GM19240 (cell line): ENCODE results near the gene CCR2.
"Not testable (repeated sequence)": the region's sequence is repeated elsewhere in the genome, so short reads cannot be mapped to it uniquely, and the experiment has no call there.

Source experiments
- DNase-seq: peaks from one replicate; pipeline ENCODE4 v3.0.0; 2011; ENCODE audit warnings: low spot score; ENCODE audit not compliant: insufficient read length

The CCR2 gene

DNA sequence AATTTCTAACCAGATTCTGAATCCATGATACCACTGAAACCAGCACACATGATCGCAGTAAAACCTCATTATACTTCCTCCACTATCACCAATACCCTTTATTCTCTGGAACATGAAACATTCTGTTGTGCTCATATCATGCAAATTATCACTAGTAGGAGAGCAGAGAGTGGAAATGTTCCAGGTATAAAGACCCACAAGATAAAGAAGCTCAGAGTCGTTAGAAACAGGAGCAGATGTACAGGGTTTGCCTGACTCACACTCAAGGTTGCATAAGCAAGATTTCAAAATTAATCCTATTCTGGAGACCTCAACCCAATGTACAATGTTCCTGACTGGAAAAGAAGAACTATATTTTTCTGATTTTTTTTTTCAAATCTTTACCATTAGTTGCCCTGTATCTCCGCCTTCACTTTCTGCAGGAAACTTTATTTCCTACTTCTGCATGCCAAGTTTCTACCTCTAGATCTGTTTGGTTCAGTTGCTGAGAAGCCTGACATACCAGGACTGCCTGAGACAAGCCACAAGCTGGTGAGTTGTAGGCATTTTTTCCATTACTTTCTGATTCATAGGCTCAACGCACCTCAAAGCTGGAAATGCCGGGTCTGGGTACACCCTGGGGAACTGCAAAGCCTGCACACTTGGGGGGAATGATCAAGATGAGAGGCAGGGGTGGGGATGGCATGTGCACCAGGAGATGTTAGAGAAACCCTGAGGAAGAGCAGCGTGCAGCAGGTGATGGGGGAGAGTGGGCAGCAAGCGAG lies at the start of gene CCR2:
TSS of gene CCR2 (plus strand) at position 465 of the 764 bp plus-strand sequence. CDS start 3,417 bp downstream, outside the sequence.
- no peak for DNase-seq

DNA sequence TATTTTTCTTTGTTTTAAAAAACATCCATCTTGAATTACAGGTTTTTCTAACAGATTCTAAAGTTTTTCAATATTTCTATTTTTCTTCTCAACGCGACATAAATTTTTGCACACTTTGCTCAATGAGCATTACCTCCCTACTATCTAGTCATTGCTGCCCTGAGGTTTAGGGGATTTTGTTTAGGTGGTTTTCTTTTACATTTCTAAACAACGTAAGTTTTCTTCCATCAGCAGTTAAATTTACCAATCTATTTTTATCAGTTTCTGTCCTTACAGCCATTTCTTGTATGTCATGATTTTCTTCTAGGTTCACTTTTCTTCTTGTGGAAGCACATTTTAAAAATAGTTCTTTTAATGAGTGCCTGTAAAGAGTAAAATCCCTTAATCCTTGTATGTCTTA lies 49.2 kb upstream of the CCR2 start:
- DNase-seq: no peak

DNA sequence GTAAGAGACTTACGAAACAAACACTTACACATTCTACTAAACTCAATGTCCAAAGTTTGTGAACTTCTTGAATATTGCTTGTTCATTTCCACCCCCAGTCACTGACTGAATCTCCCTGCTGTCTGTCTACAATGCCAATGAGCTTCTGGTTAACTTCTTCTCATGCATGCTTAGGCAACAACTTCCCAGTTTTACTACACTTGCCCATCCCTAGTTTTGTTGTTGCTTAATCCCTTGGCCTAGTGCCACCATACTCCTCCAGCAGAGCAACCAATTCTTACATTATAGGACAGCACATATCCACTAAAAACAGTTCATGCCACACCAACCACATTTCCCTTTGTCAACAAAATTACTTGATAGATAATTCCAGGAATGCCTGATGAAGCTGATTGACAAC lies 40.9 kb upstream of the CCR2 start:
- no peak for DNase-seq

DNA sequence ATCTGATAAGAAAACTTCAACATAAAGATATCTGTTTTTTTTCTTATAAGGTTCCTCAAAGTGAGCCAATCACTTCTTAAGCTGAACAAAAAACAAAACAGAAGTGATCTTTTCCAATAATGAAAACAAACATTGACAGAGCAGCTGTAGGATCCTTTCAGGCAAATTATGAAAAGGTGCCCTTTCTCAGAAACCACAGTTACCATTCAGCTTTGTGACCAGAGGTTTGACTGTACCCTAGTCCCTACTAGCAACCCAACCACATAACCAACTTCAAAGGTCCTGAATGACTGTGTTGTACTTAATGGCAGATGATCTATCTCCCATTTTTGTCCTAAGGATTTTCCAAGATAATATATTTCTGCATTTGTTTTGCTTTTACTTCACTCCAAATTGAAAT lies 39.4 kb upstream of the CCR2 start:
- no peak for DNase-seq

DNA sequence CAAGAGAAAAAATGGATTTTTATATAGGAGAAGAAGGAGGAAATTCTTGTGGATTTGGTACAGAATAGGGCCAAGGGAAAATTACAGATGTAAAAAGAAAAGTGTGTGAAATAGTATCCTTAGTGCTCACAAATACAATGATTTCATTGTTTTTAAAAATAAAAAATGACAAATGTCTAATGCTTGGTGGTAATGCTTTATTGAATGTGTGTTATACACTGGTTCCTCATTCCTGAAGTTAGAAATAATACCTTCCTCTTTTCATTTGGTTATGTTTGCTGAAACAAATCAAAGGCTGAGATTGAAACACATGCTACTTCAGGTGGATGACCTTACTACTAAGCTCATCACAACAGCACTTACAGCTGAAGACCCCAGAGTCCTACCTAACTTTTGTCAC lies 37.7 kb upstream of the CCR2 start:
- no peak for DNase-seq

DNA sequence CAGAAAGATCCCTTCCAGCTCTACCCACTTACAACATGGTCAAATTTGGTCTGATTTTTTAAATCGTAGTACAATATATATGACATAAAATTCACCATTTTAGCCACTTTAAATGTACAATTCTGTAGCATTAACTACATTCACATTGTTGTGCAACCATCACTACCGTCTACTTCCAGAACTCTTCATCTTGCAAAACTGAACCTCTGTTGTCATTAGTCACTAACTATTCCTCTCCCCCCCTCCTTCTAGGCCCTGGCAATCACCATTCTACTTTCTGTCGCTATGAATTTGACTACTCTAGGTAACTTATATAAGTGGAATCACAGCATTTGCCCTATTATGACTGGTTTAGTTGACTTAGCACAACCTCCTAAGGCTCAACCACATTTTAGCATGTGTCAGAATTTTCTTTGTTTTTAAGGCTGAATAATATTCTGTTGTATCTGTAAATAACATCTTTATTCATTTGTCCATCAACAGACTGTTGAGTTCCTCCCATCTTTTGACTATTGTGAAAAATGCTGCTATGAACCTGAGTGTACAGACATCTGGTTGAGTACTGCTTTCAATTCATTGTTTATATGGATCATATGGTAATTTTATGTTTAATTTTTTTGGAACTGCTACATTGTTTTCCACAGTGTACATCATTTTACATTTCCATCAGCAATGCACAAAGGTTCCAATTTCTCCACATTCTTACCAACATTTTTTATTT lies 35.5 kb upstream of the CCR2 start:
- DNase-seq: no peak

DNA sequence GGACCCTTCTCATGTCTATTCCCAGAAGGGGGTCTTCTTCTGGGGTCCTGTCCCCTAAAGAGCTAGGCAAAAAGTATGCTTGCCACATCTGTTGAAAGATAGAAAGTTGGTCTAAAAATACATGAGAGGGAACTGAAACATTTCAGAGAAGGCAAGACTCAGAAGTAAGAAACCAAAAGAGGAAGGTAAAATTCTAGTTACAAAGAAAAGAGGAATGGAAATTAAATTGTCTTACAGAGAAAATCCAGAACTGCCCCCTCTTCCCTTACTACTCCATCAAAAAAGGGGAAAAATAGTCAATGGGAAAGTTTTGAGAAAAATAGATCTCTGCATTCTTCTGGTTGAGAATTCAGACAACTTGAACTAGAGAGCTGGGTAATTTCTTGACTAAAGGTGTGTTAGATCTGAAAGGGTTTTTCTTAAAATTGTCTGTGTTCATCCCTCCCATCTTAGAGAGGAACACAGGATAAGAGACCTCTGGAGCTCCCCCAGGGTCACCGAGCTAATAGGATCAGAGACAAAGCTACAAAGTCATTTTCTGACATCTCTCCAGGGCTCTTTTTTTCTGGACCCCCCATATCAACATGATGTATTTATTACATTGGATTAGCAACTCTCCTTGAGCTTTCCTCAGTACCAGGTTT lies 32.3 kb upstream of the CCR2 start:
- DNase-seq: no peak

DNA sequence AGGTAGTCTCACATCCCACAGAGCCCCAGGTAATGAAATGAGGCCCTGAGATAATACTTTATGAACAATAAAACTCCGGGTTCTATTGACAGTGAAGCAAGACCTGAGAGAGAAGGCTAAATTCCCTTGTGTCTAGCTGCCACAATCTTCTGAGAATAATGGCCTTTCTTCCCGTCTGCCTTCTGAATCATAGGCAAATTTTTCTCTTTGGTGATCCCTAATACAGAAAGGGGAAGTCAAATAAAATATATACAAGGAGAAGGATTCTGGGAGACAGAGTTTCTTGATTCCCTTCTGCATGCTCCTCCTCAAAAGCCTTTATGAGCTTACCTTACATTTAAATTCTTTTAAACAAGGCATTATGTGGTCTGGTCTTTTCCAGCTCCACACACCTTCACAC lies 29.9 kb upstream of the CCR2 start:
- DNase-seq: no peak

DNA sequence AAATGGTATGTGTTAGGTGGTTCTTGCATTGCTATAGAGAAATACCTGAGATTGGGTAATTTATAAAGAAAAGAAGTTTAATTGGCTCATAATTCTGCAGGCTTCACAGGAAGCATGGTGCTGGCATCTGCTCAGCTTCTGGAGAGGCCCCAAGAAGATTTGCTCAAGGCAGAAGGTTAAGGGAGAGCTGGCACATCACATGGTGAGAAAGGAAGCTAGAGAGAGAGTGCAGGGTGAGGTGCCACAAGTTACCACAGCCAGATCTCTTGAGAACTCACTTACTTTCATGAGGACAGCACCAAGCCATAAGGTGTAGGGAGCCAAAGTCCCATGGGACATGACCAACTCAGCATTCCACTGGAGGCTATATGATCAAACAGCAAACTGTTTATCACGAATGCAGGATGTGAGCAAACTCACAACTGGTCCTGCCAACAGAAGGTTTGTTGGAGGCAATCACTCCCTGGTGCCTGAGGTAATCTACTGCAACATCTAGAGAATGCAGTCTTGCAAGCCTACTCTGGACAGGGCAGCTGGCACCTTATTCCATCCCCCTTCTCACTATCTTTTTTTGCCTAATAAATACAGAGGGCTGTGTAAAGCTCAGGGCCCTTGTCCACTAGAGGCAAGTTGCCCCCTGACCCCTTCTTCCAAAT lies 28.1 kb upstream of the CCR2 start:
- no peak for DNase-seq

DNA sequence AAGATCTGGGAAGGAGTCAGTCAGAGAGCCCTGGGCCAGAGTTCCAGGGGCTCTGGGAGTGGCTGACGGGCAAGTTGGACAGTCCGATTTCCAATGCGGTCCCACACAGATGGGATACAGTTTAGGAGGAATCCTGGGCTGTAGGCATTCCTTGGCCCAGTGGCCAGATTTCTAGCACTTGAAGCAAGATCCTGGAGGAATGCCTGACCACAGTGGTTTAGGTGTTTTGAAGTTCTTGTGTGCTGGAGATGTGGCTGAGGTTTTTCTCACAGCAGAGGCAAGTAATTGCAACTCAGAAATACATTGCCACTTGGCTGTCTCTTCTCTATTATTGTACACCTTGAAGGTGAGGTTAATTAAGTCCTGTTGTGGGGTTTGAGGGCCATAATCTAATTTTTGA lies 23.2 kb upstream of the CCR2 start:
- DNase-seq: not testable (repeated sequence)

DNA sequence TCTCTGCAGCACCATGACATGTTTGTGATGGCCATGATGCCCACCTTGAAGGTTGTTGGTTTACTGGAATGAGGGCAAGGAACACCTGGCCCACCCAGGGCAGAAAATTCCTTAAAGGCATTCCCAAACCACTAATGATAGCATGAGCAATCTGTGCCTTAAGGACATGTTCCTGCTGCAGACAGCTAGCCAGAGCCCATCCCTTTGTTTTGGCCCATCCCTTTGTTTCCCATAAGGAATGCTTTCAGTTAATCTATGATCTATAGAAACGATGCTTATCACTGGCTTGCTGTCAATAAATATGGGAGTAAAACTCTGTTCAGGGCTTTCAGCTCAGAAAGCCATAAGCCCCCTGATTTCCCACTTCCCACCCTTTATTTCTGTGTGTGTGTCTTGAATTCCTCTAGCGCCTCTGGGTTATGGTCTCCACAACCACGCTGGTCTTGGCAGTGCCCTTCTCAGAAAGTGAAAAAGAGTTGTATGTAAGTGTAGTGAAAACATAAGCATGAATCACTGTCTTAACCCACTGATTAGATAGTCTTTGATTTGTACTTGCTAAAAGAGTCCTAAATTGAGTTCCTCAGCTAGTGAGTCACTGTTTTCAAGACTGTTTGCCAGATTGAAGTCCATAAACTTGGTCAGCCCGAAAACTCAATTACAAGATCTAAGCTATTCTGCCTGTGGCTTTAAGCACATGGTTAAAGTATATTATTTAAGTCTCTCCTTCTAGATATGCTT lies 19.0 kb upstream of the CCR2 start:
- DNase-seq: no peak

DNA sequence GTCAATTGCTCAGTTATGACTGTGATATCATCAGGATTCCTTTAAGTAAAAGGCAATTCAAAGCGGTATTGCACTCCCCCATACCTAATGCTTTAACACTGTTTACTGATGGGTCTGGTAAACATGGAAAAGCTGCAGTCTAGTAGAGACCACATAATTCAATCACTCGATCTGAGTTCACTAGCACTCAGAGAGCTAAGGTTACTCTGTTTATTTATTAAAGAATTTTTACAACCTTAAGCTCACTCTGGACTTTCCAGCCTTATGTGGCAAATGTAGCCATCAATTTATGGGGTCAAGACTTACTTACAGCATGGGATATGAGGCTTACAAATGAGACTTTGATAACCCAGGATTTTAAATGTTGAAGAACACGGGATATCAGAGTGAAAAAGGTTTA lies 18.4 kb upstream of the CCR2 start:
- DNase-seq: no peak

DNA sequence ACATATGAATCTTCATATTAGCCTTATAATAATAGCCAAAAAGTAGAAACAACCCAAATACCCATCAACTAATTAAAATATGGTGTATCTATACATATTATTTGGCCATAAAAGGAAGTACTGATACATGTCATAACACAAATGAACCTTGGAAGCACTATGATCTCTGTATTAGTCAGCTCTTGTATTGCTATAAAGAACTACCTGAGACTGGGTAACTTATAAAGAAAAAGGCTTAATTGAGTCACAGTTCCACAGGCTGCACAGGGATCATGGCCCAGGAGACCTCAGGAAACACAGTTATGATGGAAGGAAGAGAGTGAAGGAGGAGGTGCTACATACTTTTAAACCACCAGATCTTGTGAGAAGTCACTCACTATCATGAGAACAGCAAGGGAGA lies 16.0 kb upstream of the CCR2 start:
- no peak for DNase-seq

DNA sequence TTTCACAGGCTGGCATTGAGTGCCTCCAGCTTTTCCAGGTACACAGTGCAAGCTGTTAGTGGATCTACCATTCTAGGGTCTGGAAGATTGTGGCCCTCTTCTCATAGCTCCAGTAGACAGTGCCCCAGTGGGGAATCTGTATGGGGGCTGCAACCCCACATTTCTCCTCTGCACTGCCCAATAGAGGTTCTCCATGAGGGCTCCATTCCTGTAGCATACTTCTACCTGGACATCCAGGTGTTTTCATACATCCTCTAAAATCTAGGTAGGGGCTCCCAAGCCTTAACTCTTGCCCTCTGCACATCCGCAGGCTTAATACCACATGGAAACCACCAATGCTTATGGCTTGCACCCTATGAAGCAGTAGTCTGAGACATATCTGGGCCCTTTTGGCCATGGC lies 15.1 kb upstream of the CCR2 start:
- DNase-seq: no peak

DNA sequence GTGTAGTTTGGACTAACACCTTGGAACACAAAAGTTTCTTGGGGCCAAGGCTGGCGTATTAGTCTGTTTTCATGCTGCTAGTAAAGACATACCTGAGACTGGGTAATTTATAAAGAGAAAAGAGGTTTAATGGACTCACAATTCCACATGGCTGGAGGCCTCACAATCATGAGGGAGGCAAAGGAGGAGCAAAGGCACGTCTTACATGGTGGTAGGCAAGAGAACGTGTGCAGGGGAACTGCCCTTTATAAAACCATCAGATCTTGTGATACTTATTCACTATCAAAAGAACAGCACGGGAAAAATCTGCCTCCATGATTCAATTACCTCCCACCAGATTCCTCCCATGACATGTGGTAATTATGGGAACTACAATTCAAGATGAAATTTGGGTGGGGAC lies 9.4 kb upstream of the CCR2 start:
- no peak for DNase-seq

DNA sequence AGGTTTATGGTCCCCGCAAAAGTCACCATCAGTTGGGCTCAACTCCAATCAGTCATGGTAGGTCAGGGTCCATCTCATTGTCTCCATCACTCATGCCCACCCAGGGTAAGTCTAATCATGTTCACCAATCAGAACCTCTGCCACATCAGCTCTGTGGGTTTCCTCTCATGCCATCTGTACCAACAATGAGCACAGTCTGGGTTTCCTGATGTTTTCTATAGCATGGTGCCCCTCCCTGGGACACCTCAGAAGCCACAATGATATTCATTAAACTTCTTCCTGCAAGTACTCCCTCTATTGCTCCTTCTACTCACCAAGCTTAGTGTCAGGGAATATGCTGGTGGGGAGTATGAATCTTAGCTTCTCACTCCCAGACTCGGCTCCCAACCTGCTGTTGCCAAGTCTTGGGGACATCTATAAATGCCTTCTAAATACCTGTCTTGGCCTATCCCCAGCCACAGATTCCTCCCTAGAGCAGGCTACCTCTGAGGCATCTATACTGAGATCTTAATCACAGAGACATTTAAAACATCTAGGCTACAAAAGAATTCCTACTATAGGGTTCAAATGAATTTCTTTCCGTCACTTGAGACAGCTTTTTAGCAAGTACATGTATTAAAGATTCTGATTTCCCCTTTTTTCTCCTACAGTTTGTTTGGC lies 5.0 kb upstream of the CCR2 start:
- no peak for DNase-seq

DNA sequence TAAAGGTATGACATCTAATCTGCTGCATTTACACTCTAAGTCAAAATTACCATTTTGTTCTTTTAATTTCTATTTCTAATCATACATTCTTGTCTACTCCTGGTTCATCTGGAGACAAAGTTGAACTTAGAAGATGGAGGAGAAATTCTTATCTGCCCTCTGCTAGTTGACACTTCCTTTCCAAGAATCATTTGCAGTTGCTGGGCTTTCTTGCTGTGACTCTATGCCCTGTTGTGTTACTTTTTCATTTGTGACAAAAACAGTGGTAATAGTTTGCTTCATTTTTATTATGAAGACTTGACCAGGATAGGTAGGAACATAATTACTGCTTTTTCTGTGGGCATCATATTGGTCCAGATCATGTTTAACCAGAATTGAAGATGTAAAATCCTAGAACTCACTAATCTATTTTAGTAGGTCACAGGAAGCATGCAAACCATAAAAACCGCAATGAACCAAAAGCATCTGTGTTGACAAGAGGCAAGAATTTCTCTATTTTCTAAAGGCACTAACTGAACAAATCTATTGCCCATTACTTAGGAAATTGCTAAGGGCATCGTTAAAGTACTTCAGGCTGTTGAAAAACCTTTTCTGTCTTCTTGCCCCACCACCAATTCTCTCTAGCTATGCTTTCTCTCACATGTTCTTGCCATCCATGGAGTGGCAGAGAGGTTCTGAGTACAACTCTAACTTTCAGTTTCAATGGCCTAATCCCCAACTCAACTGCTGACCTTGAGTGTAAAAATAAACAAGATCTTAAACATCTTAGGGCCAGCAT lies 4.2 kb upstream of the CCR2 start:
- no peak for DNase-seq

DNA sequence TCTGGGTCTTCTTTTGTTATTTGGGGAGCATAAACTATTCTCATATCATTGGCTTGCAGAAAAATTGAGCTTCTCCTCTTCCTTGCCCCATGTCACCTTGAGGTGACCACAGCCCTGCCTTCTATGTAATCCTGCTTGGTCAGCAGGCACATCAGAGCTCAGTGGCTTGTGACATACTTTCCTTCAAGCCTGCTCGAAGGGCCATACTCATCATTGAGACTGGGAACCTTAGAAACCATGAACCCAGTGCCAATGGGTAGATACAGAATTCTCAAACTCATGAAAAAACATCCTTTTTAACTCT lies 3.7 kb upstream of the CCR2 start:
- no peak for DNase-seq

DNA sequence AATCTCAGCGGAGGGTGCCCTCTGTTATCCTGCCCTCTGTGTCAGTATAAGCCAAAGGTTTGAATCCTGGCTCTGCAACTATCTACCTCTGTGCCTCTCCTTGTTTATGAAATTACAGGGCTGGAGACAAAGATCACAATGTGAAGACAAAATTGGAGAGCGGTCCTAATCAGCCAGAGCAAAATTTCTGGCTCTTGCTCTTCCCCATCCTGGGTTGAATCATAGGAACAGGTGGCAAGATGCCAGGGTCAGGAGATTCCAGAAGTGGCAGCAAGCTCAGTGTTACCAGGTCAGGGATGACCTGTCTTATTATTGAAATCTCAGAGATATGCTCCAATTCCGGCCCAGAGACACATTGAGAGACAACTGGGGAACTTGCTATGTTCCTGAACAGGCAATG lies 2.3 kb upstream of the CCR2 start:
- DNase-seq: no peak

DNA sequence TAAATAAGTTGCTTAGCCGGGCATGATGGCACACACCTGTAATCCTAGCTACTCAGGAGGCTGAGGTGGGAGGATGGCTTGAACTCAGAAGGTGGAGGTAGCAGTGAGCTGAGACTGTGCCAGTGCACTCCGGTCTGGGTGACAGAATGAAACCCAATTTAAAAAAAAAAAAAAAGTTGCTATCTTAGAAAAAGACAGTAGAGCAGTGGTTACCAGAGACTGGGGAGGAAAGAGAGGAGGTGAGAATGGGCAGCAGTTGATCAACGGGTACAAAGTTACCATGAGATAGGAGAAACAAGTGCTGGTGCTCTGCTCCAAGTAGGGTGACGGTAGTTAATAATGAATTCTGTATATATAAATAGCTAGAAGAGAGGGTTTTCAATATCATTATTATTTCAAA lies 821 bp upstream of the CCR2 start:
- DNase-seq: no peak
